CD4-positive, alpha-beta T cell treated with Interleukin-17A for 4 hours (primary cell): ENCODE measurements around the gene PHACTR3.

Experiments
- DNase-seq: peaks from one replicate; pipeline ENCODE4 v3.0.0-alpha.2; 2020; ENCODE audit warnings: mixed read lengths

Gene PHACTR3

GRCh38 chr20:59623583-59623982 lies 19.2 kb downstream of the PHACTR3 start:
- no peak for DNase-seq

- no peak for DNase-seq
Measured at GRCh38 chr20:59624401-59624800, 20.1 kb downstream of the PHACTR3 start.

GRCh38 chr20:59625214-59625922 lies 21.0 kb downstream of the PHACTR3 start:
- no peak for DNase-seq

- DNase-seq = no peak
Measured at GRCh38 chr20:59627298-59627697, 23.0 kb downstream of the PHACTR3 start.

- DNase-seq = no peak
Measured at GRCh38 chr20:59628171-59628570, 23.8 kb downstream of the PHACTR3 start.

GRCh38 chr20:59629141-59630045 lies 25.1 kb downstream of the PHACTR3 start:
- no peak for DNase-seq

- no peak for DNase-seq
Measured at GRCh38 chr20:59630526-59630925, 26.2 kb downstream of the PHACTR3 start.

- no peak for DNase-seq
Measured at GRCh38 chr20:59631751-59632540, 27.6 kb downstream of the PHACTR3 start.

- DNase-seq = no peak
Measured at GRCh38 chr20:59632541-59633113, 28.3 kb downstream of the PHACTR3 start.

- no peak for DNase-seq
Measured at GRCh38 chr20:59633656-59634251, 29.4 kb downstream of the PHACTR3 start.

- no peak for DNase-seq
Measured at GRCh38 chr20:59634435-59635005, 30.2 kb downstream of the PHACTR3 start.

GRCh38 chr20:59636766-59637370 lies 32.5 kb downstream of the PHACTR3 start:
- DNase-seq = no peak

- no peak for DNase-seq
Measured at GRCh38 chr20:59640267-59640666, 35.9 kb downstream of the PHACTR3 start.

GRCh38 chr20:59643615-59644061 lies 39.3 kb downstream of the PHACTR3 start:
- no peak for DNase-seq

GRCh38 chr20:59644371-59644939 lies 40.1 kb downstream of the PHACTR3 start:
- no peak for DNase-seq

- no peak for DNase-seq
Measured at GRCh38 chr20:59645271-59645670, 40.9 kb downstream of the PHACTR3 start.

GRCh38 chr20:59645761-59646171 lies 41.4 kb downstream of the PHACTR3 start:
- no peak for DNase-seq

- no peak for DNase-seq
Measured at GRCh38 chr20:59646487-59646886, 42.1 kb downstream of the PHACTR3 start.

GRCh38 chr20:59647271-59647670 lies 42.9 kb downstream of the PHACTR3 start:
- no peak for DNase-seq

- DNase-seq = no peak
Measured at GRCh38 chr20:59648466-59649070, 44.2 kb downstream of the PHACTR3 start.

GRCh38 chr20:59650418-59650817 lies 46.1 kb downstream of the PHACTR3 start:
- no peak for DNase-seq
